Measurements from ENCODE around the gene MRAS. TPM values are rescaled to one million over a fixed set of nuclear protein-coding genes. Genes with fewer than 3 reads are reported as not detected.
"Not testable (repeated sequence)": the region's sequence is repeated elsewhere in the genome, so short reads cannot be mapped to it uniquely, and the experiment has no call there.

MRAS gene
- total RNA-seq, 1 donor from 2014 or later: 41.5 TPM

GRCh38 chr3:138376663-138377062 lies 28.3 kb downstream of the MRAS start:
- no peak for DNase-seq
- no peaks in the 10 kb centered on the region for H3K36me3 Mint-ChIP-seq (ENCODE audit: unreplicated experiment)
- no peak overlapping the region for H3K27ac Mint-ChIP-seq (ENCODE audit: unreplicated experiment)
- no peaks in the 10 kb centered on the region for H3K4me1 Mint-ChIP-seq (ENCODE audit: low read depth, unreplicated experiment)
- H3K27me3 Mint-ChIP-seq (ENCODE audit: unreplicated experiment): peaks cover 3% of the 10 kb centered on the region
- H3K4me3 Mint-ChIP-seq (ENCODE audit: unreplicated experiment): no peak overlapping the region
- TF ChIP-seq, protein P1, sequence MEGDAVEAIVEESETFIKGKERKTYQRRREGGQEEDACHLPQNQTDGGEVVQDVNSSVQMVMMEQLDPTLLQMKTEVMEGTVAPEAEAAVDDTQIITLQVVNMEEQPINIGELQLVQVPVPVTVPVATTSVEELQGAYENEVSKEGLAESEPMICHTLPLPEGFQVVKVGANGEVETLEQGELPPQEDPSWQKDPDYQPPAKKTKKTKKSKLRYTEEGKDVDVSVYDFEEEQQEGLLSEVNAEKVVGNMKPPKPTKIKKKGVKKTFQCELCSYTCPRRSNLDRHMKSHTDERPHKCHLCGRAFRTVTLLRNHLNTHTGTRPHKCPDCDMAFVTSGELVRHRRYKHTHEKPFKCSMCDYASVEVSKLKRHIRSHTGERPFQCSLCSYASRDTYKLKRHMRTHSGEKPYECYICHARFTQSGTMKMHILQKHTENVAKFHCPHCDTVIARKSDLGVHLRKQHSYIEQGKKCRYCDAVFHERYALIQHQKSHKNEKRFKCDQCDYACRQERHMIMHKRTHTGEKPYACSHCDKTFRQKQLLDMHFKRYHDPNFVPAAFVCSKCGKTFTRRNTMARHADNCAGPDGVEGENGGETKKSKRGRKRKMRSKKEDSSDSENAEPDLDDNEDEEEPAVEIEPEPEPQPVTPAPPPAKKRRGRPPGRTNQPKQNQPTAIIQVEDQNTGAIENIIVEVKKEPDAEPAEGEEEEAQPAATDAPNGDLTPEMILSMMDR (IDR thresholded peaks at IDR 0.05; ENCODE audit: partially characterized antibody, unreplicated experiment): no peak
- no peaks in the 10 kb centered on the region for H3K9me3 Mint-ChIP-seq (ENCODE audit: unreplicated experiment)

- not testable (repeated sequence) for H3K27ac Mint-ChIP-seq (ENCODE audit: unreplicated experiment); H3K27me3 Mint-ChIP-seq (ENCODE audit: unreplicated experiment)
Measured at GRCh38 chr3:138377212-138377611, 28.8 kb downstream of the MRAS start.

GRCh38 chr3:138377804-138378203 lies 29.4 kb downstream of the MRAS start:
- H3K27me3 Mint-ChIP-seq (ENCODE audit: unreplicated experiment): peaks cover 3% of the 10 kb centered on the region
- no peaks in the 10 kb centered on the region for H3K4me1 Mint-ChIP-seq (ENCODE audit: low read depth, unreplicated experiment)

More at GRCh38 chr3:138377212-138377611, 28.8 kb downstream of the MRAS start:
- H3K4me1 Mint-ChIP-seq (ENCODE audit: low read depth, unreplicated experiment); H3K9me3 Mint-ChIP-seq (ENCODE audit: unreplicated experiment); H3K36me3 Mint-ChIP-seq (ENCODE audit: unreplicated experiment); DNase-seq; H3K4me3 Mint-ChIP-seq (ENCODE audit: unreplicated experiment): not testable (repeated sequence)

GRCh38 chr3:138378331-138378730 lies 30.0 kb downstream of the MRAS start:
- peaks cover 3% of the 10 kb centered on the region for H3K27me3 Mint-ChIP-seq (ENCODE audit: unreplicated experiment)
- no peak for DNase-seq
- no peaks in the 10 kb centered on the region for H3K4me1 Mint-ChIP-seq (ENCODE audit: low read depth, unreplicated experiment)
- H3K9me3 Mint-ChIP-seq (ENCODE audit: unreplicated experiment): no peaks in the 10 kb centered on the region
- no peaks in the 10 kb centered on the region for H3K36me3 Mint-ChIP-seq (ENCODE audit: unreplicated experiment)
- no peak overlapping the region for H3K27ac Mint-ChIP-seq (ENCODE audit: unreplicated experiment)
- H3K4me3 Mint-ChIP-seq (ENCODE audit: unreplicated experiment): no peak overlapping the region
- TF ChIP-seq, protein P1 (IDR thresholded peaks at IDR 0.05; ENCODE audit: partially characterized antibody, unreplicated experiment): no peak

More at GRCh38 chr3:138377804-138378203, 29.4 kb downstream of the MRAS start:
- TF ChIP-seq, protein P1 (IDR thresholded peaks at IDR 0.05; ENCODE audit: partially characterized antibody, unreplicated experiment): no peak
- H3K27ac Mint-ChIP-seq (ENCODE audit: unreplicated experiment): no peak overlapping the region
- H3K36me3 Mint-ChIP-seq (ENCODE audit: unreplicated experiment): no peaks in the 10 kb centered on the region
- no peaks in the 10 kb centered on the region for H3K9me3 Mint-ChIP-seq (ENCODE audit: unreplicated experiment)
- no peak overlapping the region for H3K4me3 Mint-ChIP-seq (ENCODE audit: unreplicated experiment)
- DNase-seq: no peak

GRCh38 chr3:138378990-138379389 lies 30.6 kb downstream of the MRAS start:
- peaks cover 6% of the 10 kb centered on the region for H3K36me3 Mint-ChIP-seq (ENCODE audit: unreplicated experiment)
- no peak overlapping the region for H3K27ac Mint-ChIP-seq (ENCODE audit: unreplicated experiment)
- peaks cover 5% of the 10 kb centered on the region for H3K27me3 Mint-ChIP-seq (ENCODE audit: unreplicated experiment)
- TF ChIP-seq, protein P1 (IDR thresholded peaks at IDR 0.05; ENCODE audit: partially characterized antibody, unreplicated experiment): no peak
- no peak overlapping the region for H3K4me3 Mint-ChIP-seq (ENCODE audit: unreplicated experiment)
- H3K4me1 Mint-ChIP-seq (ENCODE audit: low read depth, unreplicated experiment): no peaks in the 10 kb centered on the region
- peaks cover 3% of the 10 kb centered on the region for H3K9me3 Mint-ChIP-seq (ENCODE audit: unreplicated experiment)
- DNase-seq: no peak

All from glutamatergic neuron (in vitro differentiated cells).